ENCODE measurements around the gene MDFIC2. TPM values are rescaled to one million over a fixed set of nuclear protein-coding genes. Genes with fewer than 3 reads are reported as not detected.
"Not testable (repeated sequence)": the region's sequence is repeated elsewhere in the genome, so short reads cannot be mapped to it uniquely, and the experiment has no call there.

The MDFIC2 gene
- total RNA-seq, 1 experiment from 2014 or later: not detected

- DNase-seq: no peak
- Histone ChIP-seq H3K27ac (no peak overlapping the region), H3K9me3 (replicated peaks) (no peaks in the 10 kb centered on the region), H3K4me1 (no peaks in the 10 kb centered on the region), H3K36me3 (no peaks in the 10 kb centered on the region), H3K4me3 (no peak overlapping the region), H3K27me3 (no peaks in the 10 kb centered on the region)
Measured at GRCh38 chr3:70242297-70242882, 70.0 kb downstream of the MDFIC2 start.

- no peak overlapping the region for H3K4me3 ChIP-seq
- no peaks in the 10 kb centered on the region for H3K27me3 ChIP-seq
- no peak for DNase-seq
- H3K36me3 ChIP-seq: no peaks in the 10 kb centered on the region
- H3K9me3 ChIP-seq (replicated peaks): no peaks in the 10 kb centered on the region
- no peaks in the 10 kb centered on the region for H3K4me1 ChIP-seq
- H3K27ac ChIP-seq: no peak overlapping the region
Measured at GRCh38 chr3:70233812-70234211, 78.6 kb downstream of the MDFIC2 start.

- H3K4me1 ChIP-seq: no peaks in the 10 kb centered on the region
- H3K27ac ChIP-seq: no peak overlapping the region
- no peaks in the 10 kb centered on the region for H3K9me3 ChIP-seq (replicated peaks)
- no peak for DNase-seq
- H3K27me3 ChIP-seq: no peaks in the 10 kb centered on the region
- no peak overlapping the region for H3K4me3 ChIP-seq
- H3K36me3 ChIP-seq: no peaks in the 10 kb centered on the region
Measured at GRCh38 chr3:70233112-70233511, 79.3 kb downstream of the MDFIC2 start.

- Histone ChIP-seq H3K27me3 (no peaks in the 10 kb centered on the region), H3K36me3 (no peaks in the 10 kb centered on the region), H3K4me3 (no peak overlapping the region), H3K27ac (no peak overlapping the region), H3K9me3 (replicated peaks) (no peaks in the 10 kb centered on the region), H3K4me1 (no peaks in the 10 kb centered on the region)
- DNase-seq: no peak
Measured at GRCh38 chr3:70231266-70231701, 81.2 kb downstream of the MDFIC2 start.

- no peaks in the 10 kb centered on the region for H3K36me3 ChIP-seq
- no peaks in the 10 kb centered on the region for H3K9me3 ChIP-seq (replicated peaks)
- no peaks in the 10 kb centered on the region for H3K27me3 ChIP-seq
- no peak for DNase-seq
- H3K4me1 ChIP-seq: no peaks in the 10 kb centered on the region
- H3K4me3 ChIP-seq: no peak overlapping the region
- H3K27ac ChIP-seq: no peak overlapping the region
Measured at GRCh38 chr3:70227437-70227836, 85.0 kb downstream of the MDFIC2 start.

- no peak overlapping the region for H3K27ac ChIP-seq
Measured at GRCh38 chr3:70225146-70225545, 87.3 kb downstream of the MDFIC2 start.

GRCh38 chr3:70224337-70224736, 88.1 kb downstream of the MDFIC2 start:
- no peaks in the 10 kb centered on the region for H3K4me1 ChIP-seq
- no peaks in the 10 kb centered on the region for H3K36me3 ChIP-seq
- no peaks in the 10 kb centered on the region for H3K27me3 ChIP-seq
- no peak for DNase-seq
- no peak overlapping the region for H3K27ac ChIP-seq
- H3K9me3 ChIP-seq (replicated peaks): no peaks in the 10 kb centered on the region
- H3K4me3 ChIP-seq: no peak overlapping the region

More at GRCh38 chr3:70225146-70225545, 87.3 kb downstream of the MDFIC2 start:
- H3K9me3 ChIP-seq (replicated peaks): no peaks in the 10 kb centered on the region
- no peak for DNase-seq
- no peaks in the 10 kb centered on the region for H3K4me1 ChIP-seq
- H3K36me3 ChIP-seq: no peaks in the 10 kb centered on the region
- H3K27me3 ChIP-seq: no peaks in the 10 kb centered on the region
- H3K4me3 ChIP-seq: no peak overlapping the region

GRCh38 chr3:70218471-70218870, 94.0 kb downstream of the MDFIC2 start:
- Histone ChIP-seq H3K27ac (no peak overlapping the region), H3K36me3 (no peaks in the 10 kb centered on the region), H3K9me3 (replicated peaks) (no peaks in the 10 kb centered on the region), H3K27me3 (no peaks in the 10 kb centered on the region), H3K4me1 (no peaks in the 10 kb centered on the region), H3K4me3 (no peak overlapping the region)
- DNase-seq: no peak

GRCh38 chr3:70211274-70211673, 101.2 kb downstream of the MDFIC2 start:
- H3K9me3 ChIP-seq (replicated peaks); H3K27me3 ChIP-seq; H3K4me3 ChIP-seq; H3K4me1 ChIP-seq; H3K36me3 ChIP-seq; DNase-seq; H3K27ac ChIP-seq: not testable (repeated sequence)

GRCh38 chr3:70201975-70202374, 110.5 kb downstream of the MDFIC2 start:
- Histone ChIP-seq H3K4me1 (no peaks in the 10 kb centered on the region), H3K27me3 (no peaks in the 10 kb centered on the region), H3K27ac (no peak overlapping the region), H3K4me3 (no peak overlapping the region), H3K9me3 (replicated peaks) (no peaks in the 10 kb centered on the region), H3K36me3 (no peaks in the 10 kb centered on the region)
- DNase-seq: no peak

- Histone ChIP-seq H3K27ac (no peak overlapping the region), H3K9me3 (replicated peaks) (no peaks in the 10 kb centered on the region), H3K27me3 (no peaks in the 10 kb centered on the region), H3K4me3 (no peak overlapping the region), H3K36me3 (no peaks in the 10 kb centered on the region), H3K4me1 (no peaks in the 10 kb centered on the region)
- DNase-seq: no peak
Measured at GRCh38 chr3:70189884-70190473, 122.5 kb downstream of the MDFIC2 start.

GRCh38 chr3:70186221-70186620, 126.2 kb downstream of the MDFIC2 start:
- DNase-seq: no peak
- Histone ChIP-seq H3K4me3 (no peak overlapping the region), H3K9me3 (replicated peaks) (no peaks in the 10 kb centered on the region), H3K27me3 (no peaks in the 10 kb centered on the region), H3K36me3 (no peaks in the 10 kb centered on the region), H3K27ac (no peak overlapping the region), H3K4me1 (no peaks in the 10 kb centered on the region)

- Histone ChIP-seq H3K36me3 (no peaks in the 10 kb centered on the region), H3K9me3 (replicated peaks) (no peaks in the 10 kb centered on the region), H3K4me1 (no peaks in the 10 kb centered on the region), H3K27me3 (no peaks in the 10 kb centered on the region), H3K4me3 (no peak overlapping the region), H3K27ac (no peak overlapping the region)
- DNase-seq: no peak
Measured at GRCh38 chr3:70185661-70186060, 126.8 kb downstream of the MDFIC2 start.

- Histone ChIP-seq H3K4me3 (no peak overlapping the region), H3K9me3 (replicated peaks) (no peaks in the 10 kb centered on the region), H3K27me3 (no peaks in the 10 kb centered on the region), H3K27ac (no peak overlapping the region), H3K4me1 (no peaks in the 10 kb centered on the region), H3K36me3 (no peaks in the 10 kb centered on the region)
- no peak for DNase-seq
Measured at GRCh38 chr3:70183781-70184504, 128.5 kb downstream of the MDFIC2 start.

- H3K36me3 ChIP-seq: no peaks in the 10 kb centered on the region
- H3K4me3 ChIP-seq: no peak overlapping the region
- DNase-seq: no peak
- H3K27ac ChIP-seq: no peak overlapping the region
- H3K9me3 ChIP-seq (replicated peaks): no peaks in the 10 kb centered on the region
- H3K4me1 ChIP-seq: no peaks in the 10 kb centered on the region
- H3K27me3 ChIP-seq: no peaks in the 10 kb centered on the region
Measured at GRCh38 chr3:70182166-70182565, 130.3 kb downstream of the MDFIC2 start.

All from SJCRH30 (cell line).